GM19043 (cell line): ENCODE results near the gene WDR46.

Experiments
- ATAC-seq: cut with Tn5 transposase; IDR thresholded peaks from one replicate; pipeline ENCODE4 v1.9.1; 2021; ENCODE audit warnings: low read depth; ENCODE audit not compliant: unreplicated experiment

The WDR46 gene

GRCh38 chr6:33314515-33314942 is 25.5 kb upstream of the WDR46 start:
- no peak for ATAC-seq

GRCh38 chr6:33313709-33314514 is 24.9 kb upstream of the WDR46 start, which contains the start of gene TAPBP:
Gene TAPBP, minus strand, starts transcription at chr6:33314078. Its CDS starts 37 bp downstream, at chr6:33314041.
- ATAC-seq: no peak

GRCh38 chr6:33313105-33313708 is 24.2 kb upstream of the WDR46 start:
- no peak for ATAC-seq

- ATAC-seq: no peak
These were observed 23.5 kb upstream of the WDR46 start for GRCh38 chr6:33312361-33313104.

- ATAC-seq: no peak
These were observed 17.3 kb upstream of the WDR46 start for GRCh38 chr6:33306356-33306755.

- ATAC-seq: no peak
These were observed 16.0 kb upstream of the WDR46 start for GRCh38 chr6:33305052-33305451.

- no peak for ATAC-seq
These were observed 15.2 kb upstream of the WDR46 start for GRCh38 chr6:33304216-33304615.

GRCh38 chr6:33301877-33302276 is 12.8 kb upstream of the WDR46 start:
- ATAC-seq: no peak

GRCh38 chr6:33299237-33299944 is 10.4 kb upstream of the WDR46 start:
- ATAC-seq: peak; percentile 78

- peak; percentile 21 for ATAC-seq
These were observed 9.8 kb upstream of the WDR46 start, which contains the start of gene RGL2 for GRCh38 chr6:33298773-33299236. Gene RGL2, minus strand, starts transcription at chr6:33298942. Its CDS starts 332 bp downstream, at chr6:33298610.

- no peak for ATAC-seq
These were observed 9.1 kb upstream of the WDR46 start for GRCh38 chr6:33297956-33298772.

GRCh38 chr6:33297406-33297955 is 8.4 kb upstream of the WDR46 start:
- ATAC-seq: no peak

- ATAC-seq: no peak
These were observed 7.9 kb upstream of the WDR46 start for GRCh38 chr6:33296797-33297405.

GRCh38 chr6:33295621-33296369 is 6.8 kb upstream of the WDR46 start:
- ATAC-seq: no peak

GRCh38 chr6:33294086-33294823 is 5.2 kb upstream of the WDR46 start:
- no peak for ATAC-seq

GRCh38 chr6:33292996-33293682 is 4.1 kb upstream of the WDR46 start:
- ATAC-seq: no peak

- ATAC-seq: no peak
These were observed 1.4 kb upstream of the WDR46 start for GRCh38 chr6:33290459-33290858.
